NCI-H2227 treated with DMSO at 0.1 percent for 48 hours (cell line): ENCODE results near the gene TBC1D10B.
A peak's percentile ranks its signal among the peaks of the same experiment; 100 is the strongest.
"Not testable (repeated sequence)": the region's sequence is repeated elsewhere in the genome, so short reads cannot be mapped to it uniquely, and the experiment has no call there.

Experiments
- DNase-seq: peaks from one replicate; lab custom pipeline; 2025; lab: John Stamatoyannopoulos, UW

The TBC1D10B gene

DNA sequence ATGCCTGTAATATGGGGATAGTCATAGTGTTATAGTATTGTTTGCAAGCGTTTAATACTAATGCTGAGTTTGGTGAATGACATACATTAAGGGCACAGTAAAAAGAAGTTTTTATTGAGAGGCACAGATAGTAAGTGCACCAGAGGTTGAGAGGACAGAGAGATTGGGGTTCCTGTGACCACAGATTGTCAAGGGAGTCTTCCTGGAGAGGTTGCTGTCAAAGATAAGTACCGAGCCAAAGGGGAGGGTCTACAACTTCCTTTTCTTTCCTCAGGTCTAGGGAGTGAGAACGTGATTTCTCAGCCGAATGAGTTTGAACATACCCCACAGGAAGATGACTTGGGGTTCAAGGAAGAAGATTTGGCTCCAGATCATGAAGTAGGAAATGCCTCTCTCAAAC, 26.8 kb upstream of the TBC1D10B start:
- no peak for DNase-seq

DNA sequence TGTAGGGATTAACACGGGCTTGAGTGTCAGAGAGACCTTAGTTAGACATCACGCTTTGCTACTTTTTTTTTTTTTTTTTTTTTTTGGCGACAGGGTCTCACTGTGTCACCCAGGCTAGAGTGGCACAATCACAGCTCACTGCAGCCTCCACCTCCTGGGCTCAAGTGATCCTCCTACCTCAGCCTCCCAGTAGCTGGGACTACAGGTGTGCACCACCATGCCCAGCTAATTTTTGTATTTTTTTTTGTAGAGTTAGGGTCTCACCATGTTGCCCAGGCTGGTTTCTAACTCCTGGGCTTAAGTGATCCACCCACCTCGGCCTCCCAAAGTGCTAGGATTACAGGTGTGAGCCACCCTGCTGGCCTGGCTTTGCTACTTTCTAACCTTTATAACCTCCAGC, 26.3 kb upstream of the TBC1D10B start:
- DNase-seq = not testable (repeated sequence)

DNA sequence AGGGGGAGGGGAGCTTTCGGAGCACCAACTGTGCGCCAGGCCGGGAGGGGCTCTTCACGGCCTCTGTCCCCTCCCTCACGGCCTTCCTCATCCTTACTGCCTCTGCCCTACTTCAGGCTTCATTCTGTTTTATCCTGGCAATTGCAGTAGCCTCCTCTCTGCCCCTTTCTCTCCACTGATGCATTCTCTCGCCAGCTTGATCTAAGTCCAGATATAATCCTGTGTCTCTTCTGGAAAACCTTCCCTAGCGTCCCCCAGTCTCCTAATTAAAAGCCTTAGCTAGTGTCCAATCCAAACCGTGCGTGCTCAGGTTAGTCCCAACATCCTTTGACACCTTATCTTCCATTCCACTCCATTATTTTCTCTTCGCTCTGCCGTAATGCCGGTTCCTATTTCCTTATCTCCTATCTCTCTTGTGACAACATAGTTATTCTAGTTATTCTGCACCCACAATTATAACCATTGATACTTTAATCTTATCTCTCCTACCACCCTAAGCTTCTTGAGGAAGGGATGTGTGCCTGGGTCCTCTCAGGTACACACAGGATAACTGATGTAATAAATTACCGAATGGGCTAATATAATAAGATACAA, 25.8 kb upstream of the TBC1D10B start:
- DNase-seq = peak; percentile 21

DNA sequence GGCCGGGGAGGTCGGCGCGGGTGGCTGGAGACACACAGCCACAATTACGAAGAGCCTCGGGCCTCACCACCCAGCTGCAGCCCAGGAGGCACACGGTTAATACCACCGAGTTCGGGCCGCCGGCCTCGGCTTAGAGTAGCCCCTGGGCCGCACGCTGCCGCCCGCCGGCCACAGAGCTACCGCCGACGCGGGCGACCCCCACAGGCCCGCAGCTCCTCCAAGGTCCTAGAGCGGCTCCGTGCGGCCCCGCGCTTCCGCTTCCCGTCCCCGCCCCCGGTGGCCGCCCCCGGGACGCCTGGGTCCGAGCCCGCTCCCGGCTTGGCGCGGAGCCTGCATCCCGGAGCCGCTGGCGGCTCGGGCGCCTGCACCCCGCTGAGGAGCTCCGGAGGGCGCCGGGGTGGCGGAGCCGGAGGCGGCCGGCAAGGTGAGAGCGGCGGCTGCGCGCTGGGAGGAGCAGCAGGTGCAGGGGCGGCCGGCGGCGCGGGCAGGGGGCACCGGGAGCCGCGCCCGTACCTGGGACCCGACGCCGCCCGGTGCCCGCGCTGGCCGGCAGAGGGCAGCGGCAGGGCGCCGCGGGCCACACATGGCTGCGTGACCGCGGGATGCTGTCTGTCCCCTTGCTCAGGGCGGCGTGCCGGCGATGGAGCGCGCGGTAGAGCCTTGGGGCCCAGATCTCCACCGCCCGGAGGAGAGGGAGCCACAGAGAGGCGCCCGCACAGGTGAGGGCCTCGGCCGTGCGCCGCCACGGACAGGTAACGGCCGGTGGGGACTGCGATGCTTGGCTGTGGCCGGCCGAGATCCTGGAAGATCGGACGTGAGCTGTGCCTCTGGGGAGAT, 25.1 kb upstream of the TBC1D10B start, which contains the start of gene ZNF48:
Gene ZNF48, plus strand, starts transcription at position 266 of the 837 bp plus-strand sequence. Its CDS starts 375 bp downstream, at position 641.
- peak; percentile 95 for DNase-seq

DNA sequence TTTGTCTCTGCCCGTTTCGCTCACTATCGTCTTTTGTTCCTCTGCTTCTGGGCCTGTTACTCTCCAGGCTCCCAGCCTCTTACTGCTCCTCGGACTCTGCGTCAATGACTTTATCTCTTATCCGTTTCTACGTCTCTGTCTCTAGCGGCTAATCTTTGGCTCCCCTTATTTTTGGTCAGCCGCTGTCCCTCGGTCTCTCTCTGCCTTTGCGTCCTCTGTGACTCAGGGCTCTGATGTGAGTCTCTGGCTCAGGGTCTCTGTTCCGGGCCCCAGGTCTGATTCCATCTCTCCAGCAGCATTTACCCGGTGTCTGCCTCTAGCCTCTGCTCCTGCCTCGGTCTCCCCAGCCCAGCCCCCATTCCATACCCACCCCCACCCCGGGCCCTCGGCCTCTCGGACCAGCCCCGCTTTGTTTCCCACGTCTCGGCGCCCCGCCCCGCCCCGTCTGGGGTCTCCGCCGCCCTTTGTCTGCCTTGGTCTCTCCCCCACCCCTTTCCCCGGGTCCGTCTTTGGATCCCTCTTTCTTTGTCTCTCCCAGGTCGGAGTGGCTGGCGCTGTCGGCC, 24.4 kb upstream of the TBC1D10B start:
- peak; percentile 80 for DNase-seq

DNA sequence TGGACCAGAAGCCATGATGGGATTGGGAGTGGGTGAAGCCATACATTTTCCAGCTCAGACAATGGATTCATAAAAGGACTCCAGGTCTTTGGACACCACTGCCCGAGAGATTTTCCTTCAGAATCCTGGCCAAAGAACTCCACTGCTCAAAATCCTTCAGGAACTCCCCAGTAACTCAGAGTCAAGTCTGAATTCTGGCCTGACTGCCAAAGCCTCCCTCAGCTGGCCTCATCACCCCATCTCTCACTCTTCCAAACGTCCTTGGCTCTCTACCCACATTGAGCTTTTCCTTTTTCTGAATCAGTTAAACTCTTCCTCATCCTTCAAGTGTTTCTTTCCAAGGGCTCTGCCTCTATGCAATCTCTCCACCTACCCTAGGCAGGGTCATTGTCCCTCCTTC, 13.2 kb upstream of the TBC1D10B start:
- no peak for DNase-seq

DNA sequence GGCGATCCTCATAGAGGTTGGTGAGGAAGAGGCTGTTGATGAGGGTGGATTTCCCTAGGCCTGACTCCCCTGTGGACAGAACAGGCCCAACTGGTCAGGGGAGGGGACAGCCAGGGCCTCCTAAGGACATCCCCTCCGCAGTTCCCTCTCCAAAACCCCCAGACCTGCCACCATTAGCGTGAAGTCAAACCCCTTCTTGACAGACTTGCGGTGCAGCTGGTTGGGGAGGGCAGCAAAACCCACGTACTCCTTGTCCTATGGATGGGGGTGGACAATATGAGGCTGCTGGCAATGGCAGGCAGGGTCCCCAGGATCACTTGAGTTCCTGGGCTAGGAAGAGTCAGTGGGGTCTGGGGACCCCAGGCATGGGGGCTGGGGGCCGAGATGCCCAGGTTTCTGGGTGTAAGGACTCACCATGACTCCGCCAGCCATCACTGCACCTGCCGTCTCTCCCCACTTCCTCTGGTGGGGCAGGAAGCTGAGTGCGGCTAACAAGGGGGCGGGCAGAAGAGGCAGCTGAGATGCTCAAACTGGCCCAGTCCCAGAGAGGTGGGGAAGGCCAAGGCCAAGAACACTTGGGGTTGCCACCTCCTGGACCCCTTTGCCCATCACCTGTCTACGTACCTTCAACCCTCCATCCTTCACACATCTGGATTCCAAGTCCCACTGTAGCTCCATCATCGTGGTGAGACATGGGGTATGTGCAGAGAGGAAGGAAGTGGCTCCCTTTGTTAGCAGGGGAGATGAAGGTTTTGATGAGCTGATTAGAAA, 12.0 kb upstream of the TBC1D10B start, which contains the start of gene SEPTIN1:
Gene SEPTIN1, minus strand, starts transcription at position 451 of the 771 bp plus-strand sequence. Its CDS starts 19 bp downstream, at position 432.
- no peak for DNase-seq

DNA sequence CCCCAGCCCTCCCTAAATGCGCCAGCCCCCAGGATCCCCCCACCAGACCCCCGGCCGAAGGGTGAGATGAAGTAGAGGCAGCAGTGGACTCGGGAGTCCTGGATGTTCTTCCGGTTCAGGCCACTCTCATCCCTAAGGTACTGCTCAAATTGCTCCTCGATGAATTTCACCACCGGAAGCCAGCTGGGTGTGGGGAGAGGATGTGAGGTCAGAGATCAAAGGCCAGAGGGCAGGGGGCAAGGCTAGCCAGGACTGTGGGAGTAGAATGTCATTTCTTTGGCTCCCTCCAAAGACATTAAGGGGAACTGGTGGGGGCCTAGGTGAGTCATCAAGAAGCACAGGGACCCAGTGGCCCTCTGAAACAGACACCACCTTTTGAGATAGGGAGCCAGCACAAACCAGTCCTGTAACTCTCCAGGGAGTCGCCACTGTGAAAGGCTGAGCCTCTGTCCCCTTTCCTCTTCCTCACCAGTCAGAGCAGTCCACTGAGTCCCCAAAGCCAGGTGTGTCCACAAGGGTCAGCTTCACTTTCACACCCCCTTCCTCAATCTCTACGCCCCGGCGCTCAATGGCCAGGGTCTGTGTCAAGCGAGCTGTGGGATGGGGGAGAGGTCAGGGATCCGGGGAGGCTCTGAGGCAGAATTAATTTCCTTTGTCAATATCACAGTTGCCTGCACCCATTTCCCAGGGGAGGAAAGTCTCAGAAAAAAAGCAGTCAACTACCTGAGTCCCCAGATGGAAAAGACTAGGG, 11.2 kb upstream of the TBC1D10B start:
- no peak for DNase-seq

GRCh38 chr16:30380803-30381208, 10.5 kb upstream of the TBC1D10B start:
- no peak for DNase-seq

GRCh38 chr16:30380072-30380802, 9.9 kb upstream of the TBC1D10B start:
- DNase-seq = no peak

DNA sequence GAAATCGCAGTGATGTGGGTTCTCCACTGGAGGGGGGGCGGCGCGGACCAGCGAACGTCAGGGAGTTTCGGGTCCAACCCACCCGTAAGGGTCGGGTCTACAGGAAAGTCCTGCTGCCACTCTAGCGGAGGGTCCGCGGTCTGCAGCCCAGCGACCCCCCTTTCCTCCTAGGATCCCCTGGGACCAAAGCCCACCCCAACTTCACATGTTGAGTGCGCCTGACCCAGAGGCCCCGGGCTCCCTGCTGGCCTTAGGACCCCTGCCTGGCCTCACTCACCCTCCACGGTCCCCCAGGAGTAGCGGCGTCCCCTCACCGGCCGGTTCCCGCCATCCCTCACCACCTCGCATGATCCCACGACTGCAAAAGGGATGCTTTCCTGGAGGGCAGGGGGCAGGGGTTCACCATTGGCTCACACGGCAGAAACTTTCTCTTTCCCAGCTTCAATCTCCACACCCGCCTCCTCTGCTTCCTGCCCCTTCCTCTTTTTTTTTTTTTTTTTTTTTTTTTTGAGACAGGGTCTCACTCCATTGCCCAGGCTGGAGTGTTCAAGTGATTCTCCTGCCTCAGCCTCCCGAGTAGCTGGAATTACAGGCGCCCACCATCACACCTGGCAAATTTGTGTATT, 9.0 kb upstream of the TBC1D10B start:
- no peak for DNase-seq

DNA sequence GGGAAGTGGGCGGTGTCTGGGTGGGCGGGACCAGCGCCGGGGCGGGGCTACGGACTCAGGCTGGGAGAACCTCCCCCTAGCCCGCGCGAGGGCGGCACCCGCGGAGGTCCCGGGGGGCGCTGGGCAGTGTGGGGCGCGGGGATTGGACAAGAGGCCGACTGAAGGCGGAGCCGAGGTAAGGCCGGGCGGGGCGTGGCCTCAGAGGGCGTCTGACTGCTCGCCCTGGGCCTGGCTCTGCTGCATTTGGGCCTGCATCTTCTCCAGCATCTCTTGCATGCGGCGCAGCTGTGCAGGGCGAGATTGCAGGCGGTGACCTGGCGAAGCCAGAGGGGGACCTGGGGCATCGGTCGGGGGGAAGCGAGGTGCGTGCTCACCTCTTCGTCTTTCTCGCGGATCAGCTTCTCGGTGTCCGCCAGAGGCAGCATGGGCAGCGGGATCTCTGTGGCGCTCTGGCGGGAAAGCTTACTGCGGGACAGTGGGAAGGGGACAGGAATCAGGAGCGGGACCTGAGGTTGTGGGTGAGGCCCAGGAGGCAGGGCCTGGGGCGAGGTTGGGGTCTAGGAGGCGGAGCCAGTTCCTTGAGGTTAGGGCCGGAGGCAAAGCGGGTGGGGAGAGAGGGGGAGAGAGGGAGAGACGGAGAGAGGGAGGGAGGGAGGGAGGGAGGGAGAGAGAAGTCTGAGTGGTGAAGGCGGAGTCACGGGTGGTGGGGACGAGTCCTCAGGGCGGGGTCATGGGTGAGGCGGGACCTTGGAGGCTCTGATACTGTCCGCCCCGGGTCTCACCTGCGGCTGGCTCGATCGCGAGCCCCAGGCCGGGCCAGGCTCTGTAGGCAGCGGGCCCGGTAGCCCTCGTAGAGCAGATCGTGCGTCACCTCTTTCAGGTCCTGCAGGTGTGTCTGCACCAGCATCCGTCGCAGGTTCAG, 8.2 kb upstream of the TBC1D10B start:
- DNase-seq = peak; percentile 98

GRCh38 chr16:30377812-30378235, 7.5 kb upstream of the TBC1D10B start:
- DNase-seq = peak; percentile 91

GRCh38 chr16:30377050-30377811, 6.9 kb upstream of the TBC1D10B start:
- DNase-seq = no peak

- no peak for DNase-seq
These were observed 6.2 kb upstream of the TBC1D10B start for GRCh38 chr16:30376461-30376902.

GRCh38 chr16:30375864-30376263, 5.6 kb upstream of the TBC1D10B start:
- DNase-seq = no peak

DNA sequence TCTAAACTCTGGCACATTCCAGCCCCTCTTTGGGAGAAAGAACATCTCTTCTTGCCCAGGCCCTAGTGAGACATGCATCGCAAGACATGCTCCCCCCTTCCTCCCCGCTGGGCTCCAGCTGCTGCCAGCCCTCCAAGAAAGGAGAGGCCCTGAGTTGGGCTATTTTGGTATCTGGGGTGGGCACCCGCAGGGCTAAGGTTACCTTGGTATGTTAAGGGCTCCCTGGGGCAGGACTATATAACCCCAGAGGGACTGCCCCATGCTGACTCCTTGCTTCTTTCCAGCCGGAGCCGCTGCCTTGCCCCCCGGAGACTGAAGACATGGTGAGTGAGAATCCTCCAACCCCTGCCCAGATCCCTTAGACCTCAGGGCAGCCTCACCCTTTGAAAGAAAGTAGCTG, 4.2 kb upstream of the TBC1D10B start, which contains the start of gene MYL11:
Gene MYL11, plus strand, starts transcription at position 265 of the 400 bp plus-strand sequence. Its CDS starts 56 bp downstream, at position 321.
- no peak for DNase-seq

- DNase-seq = no peak
These were observed 2.4 kb upstream of the TBC1D10B start for GRCh38 chr16:30372725-30373124.
